T-helper 1 cell treated with Interleukin-12 subunit alpha and Interleukin-12 subunit beta and Interleukin-4 antibody, amounts not matched to agents 30 μg/mL and 1 μg/mL, for 36 hours (primary cell): ENCODE data around the gene IYD.
"Not testable (repeated sequence)": the region's sequence is repeated elsewhere in the genome, so short reads cannot be mapped to it uniquely, and the experiment has no call there.

Source experiments
- H3K27ac Mint-ChIP-seq: one replicate; pipeline ENCODE4 v1.8.0; 2021; ENCODE audit warnings: mild to moderate bottlenecking, mixed read lengths
- H3K27me3 Mint-ChIP-seq: one replicate; pipeline ENCODE4 v1.8.0; 2021; ENCODE audit warnings: low read depth, mixed read lengths
- H3K36me3 Mint-ChIP-seq: one replicate; pipeline ENCODE4 v1.8.0; 2021; ENCODE audit warnings: low read depth, mixed read lengths
- H3K4me1 Mint-ChIP-seq: one replicate; pipeline ENCODE4 v1.8.0; 2021; ENCODE audit warnings: low read depth, mixed read lengths
- H3K4me3 Mint-ChIP-seq: one replicate; pipeline ENCODE4 v1.8.0; 2021; ENCODE audit warnings: mild to moderate bottlenecking, moderate library complexity, mixed read lengths
- H3K9me3 Mint-ChIP-seq: one replicate; pipeline ENCODE4 v1.8.0; 2021; ENCODE audit warnings: mixed read lengths

IYD gene

DNA sequence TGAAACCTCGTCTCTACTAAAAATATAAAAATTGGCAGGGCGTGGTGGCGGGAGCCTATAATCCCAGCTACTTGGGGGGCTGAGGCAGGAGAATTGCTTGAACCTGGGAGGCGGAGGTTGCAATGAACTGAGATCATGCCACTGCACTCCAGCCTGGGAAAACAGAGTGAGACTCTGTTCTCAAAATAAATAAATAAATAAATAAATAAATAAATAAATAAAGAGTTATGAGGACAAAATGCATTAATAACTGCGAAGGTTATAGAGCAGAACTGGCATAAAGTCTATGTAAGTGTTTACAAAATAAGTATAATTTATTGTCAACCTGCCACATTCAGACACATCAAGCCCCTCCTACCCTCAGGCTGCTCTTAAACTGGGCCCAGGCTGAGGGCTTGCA lies 80.2 kb downstream of the IYD start:
- H3K4me3 Mint-ChIP-seq, H3K9me3 Mint-ChIP-seq, H3K27ac Mint-ChIP-seq, H3K27me3 Mint-ChIP-seq, H3K36me3 Mint-ChIP-seq, H3K4me1 Mint-ChIP-seq: not testable (repeated sequence)

GRCh38 chr6:150450918-150451317 lies 82.1 kb downstream of the IYD start:
- Mint-ChIP-seq H3K4me3 (no peak overlapping the region), H3K4me1 (no peaks in the 10 kb centered on the region), H3K27me3 (peaks cover 4% of the 10 kb centered on the region), H3K27ac (no peak overlapping the region), H3K9me3 (no peaks in the 10 kb centered on the region), H3K36me3 (no peaks in the 10 kb centered on the region)

DNA sequence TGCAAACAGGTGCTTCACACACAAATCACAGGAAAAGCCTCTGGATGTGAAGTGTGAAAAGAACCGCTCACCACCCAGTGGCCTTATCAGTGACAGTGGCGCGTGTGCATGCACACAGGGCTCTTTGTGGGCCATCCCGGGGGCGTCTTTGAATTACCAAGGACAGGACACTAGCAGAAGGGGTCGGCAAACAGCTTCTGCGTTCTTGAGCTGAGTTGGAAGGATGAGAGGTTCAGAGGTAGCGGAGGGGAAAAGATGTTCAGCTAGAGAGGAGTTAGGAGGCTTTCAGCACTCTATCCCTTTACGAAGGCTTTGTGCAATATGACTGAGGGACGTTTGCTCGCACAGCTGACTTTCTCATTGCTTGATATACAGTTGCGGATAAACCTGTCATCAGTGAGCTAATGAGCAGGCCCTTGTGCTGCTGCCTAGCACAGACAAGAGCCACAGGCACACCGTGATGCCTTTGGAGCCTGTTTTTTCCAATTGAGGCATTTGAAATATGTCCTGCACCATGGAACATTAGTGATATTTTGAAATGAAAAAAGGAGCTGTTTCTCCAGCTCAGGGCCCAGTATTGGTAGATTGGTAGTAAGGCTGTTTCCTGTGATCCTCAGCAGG lies 83.1 kb downstream of the IYD start:
- H3K27ac Mint-ChIP-seq: no peak overlapping the region

GRCh38 chr6:150452428-150453243 lies 83.8 kb downstream of the IYD start:
- H3K27ac Mint-ChIP-seq: no peak overlapping the region
- no peaks in the 10 kb centered on the region for H3K36me3 Mint-ChIP-seq
- no peaks in the 10 kb centered on the region for H3K4me1 Mint-ChIP-seq
- H3K27me3 Mint-ChIP-seq: peaks cover under 1% of the 10 kb centered on the region
- H3K4me3 Mint-ChIP-seq: no peak overlapping the region
- no peaks in the 10 kb centered on the region for H3K9me3 Mint-ChIP-seq

More for the DNA sequence above, 83.1 kb downstream of the IYD start:
- Mint-ChIP-seq H3K27me3 (no peaks in the 10 kb centered on the region), H3K9me3 (no peaks in the 10 kb centered on the region), H3K36me3 (no peaks in the 10 kb centered on the region), H3K4me1 (no peaks in the 10 kb centered on the region), H3K4me3 (no peak overlapping the region)

- H3K4me1 Mint-ChIP-seq: no peaks in the 10 kb centered on the region
- H3K27ac Mint-ChIP-seq: no peak overlapping the region
- peaks cover 4% of the 10 kb centered on the region for H3K27me3 Mint-ChIP-seq
- H3K9me3 Mint-ChIP-seq: no peaks in the 10 kb centered on the region
- no peaks in the 10 kb centered on the region for H3K36me3 Mint-ChIP-seq
- H3K4me3 Mint-ChIP-seq: no peak overlapping the region
Measured at GRCh38 chr6:150453357-150453756, 84.5 kb downstream of the IYD start.
